Measurements from ENCODE around the gene FOXO6. TPM values are rescaled to one million over a fixed set of nuclear protein-coding genes. Genes with fewer than 3 reads are reported as not detected.

FOXO6 gene
- total RNA-seq, 1 experiment from 2014 or later = 9.0 TPM

DNA sequence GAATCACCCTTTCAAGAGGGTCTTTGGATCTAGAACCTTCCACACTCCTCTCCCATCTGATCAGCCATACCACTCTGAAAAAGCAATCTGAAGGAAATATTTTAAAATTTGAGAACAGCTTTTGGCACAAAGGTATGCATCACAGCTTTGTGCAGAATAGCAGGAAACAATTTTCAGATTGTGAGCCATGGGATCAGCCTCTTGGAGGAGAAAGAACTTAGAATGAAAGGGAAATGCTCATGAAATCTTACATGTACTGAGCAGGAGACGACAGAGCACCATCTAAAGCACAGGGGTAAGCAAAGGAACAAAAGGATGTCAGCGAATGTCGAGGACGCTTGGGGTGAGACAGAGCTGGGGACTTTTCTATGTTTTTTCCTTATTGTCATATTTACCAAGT, 68.8 kb downstream of the FOXO6 start:
- no TSS peak for BruUV-seq (replicated peaks)
- H3K27ac ChIP-seq = no peak overlapping the region
- peaks cover 20% of the 10 kb centered on the region for H3K4me1 ChIP-seq (replicated peaks; ENCODE audit: insufficient read depth)
- H3K36me3 ChIP-seq (ENCODE audit: low read depth) = no peaks in the 10 kb centered on the region
- TF ChIP-seq EZH2 (IDR thresholded peaks at IDR 0.05; ENCODE audit: low read depth) = no peak
- TF ChIP-seq, protein P1, sequence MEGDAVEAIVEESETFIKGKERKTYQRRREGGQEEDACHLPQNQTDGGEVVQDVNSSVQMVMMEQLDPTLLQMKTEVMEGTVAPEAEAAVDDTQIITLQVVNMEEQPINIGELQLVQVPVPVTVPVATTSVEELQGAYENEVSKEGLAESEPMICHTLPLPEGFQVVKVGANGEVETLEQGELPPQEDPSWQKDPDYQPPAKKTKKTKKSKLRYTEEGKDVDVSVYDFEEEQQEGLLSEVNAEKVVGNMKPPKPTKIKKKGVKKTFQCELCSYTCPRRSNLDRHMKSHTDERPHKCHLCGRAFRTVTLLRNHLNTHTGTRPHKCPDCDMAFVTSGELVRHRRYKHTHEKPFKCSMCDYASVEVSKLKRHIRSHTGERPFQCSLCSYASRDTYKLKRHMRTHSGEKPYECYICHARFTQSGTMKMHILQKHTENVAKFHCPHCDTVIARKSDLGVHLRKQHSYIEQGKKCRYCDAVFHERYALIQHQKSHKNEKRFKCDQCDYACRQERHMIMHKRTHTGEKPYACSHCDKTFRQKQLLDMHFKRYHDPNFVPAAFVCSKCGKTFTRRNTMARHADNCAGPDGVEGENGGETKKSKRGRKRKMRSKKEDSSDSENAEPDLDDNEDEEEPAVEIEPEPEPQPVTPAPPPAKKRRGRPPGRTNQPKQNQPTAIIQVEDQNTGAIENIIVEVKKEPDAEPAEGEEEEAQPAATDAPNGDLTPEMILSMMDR (conservative IDR thresholded peaks at IDR 0.05) = no peak
- no peak overlapping the region for H3K4me2 ChIP-seq
- H4K20me1 ChIP-seq (ENCODE audit: insufficient read depth) = no peaks in the 10 kb centered on the region
- CTCF ChIA-PET = interaction anchor here (0.5 kb wide), 1 partner anchor 438 kb away, joined by 3 read pairs; no protein-coding TSS in a partner anchor
- intact Hi-C loops (cut with micrococcal nuclease; ENCODE audit: unreplicated experiment) = loop anchor here (5.0 to 10.0 kb wide), 3 partner anchors 142 to 1335 kb away; partner anchors contain the start of genes C1orf50 and P3H1
- no peak overlapping the region for H3K4me3 ChIP-seq
- no peaks in the 10 kb centered on the region for H3K27me3 ChIP-seq (ENCODE audit: insufficient read depth, low read depth)
- DNase-seq = no peak
- H3K9me3 ChIP-seq (ENCODE audit: insufficient read depth, low read depth) = no peaks in the 10 kb centered on the region
- POLR2A ChIA-PET (ENCODE audit: unreplicated experiment) = no interaction called here
- no peak overlapping the region for H2AFZ ChIP-seq
- H3K9me2 ChIP-seq (ENCODE audit: insufficient read depth) = no peaks in the 10 kb centered on the region
- H3K79me2 ChIP-seq (ENCODE audit: low read depth) = no peaks in the 10 kb centered on the region
- H3F3A ChIP-seq (ENCODE audit: insufficient read depth, low read depth) = peaks cover 11% of the 10 kb centered on the region; the same call in 1 of the 2 replicates

- ChIA-PET CTCF (interaction anchor here (0.5 kb wide), 1 partner anchor 438 kb away, joined by 3 read pairs; no protein-coding TSS in a partner anchor), POLR2A (ENCODE audit: unreplicated experiment) (no interaction called here)
Observed at GRCh38 chr1:41430582-41430981, 69.3 kb downstream of the FOXO6 start.

GRCh38 chr1:41431490-41432350, 70.5 kb downstream of the FOXO6 start:
- ChIA-PET POLR2A (ENCODE audit: unreplicated experiment) (no interaction called here), CTCF (interaction anchor here (0.9 to 2.7 kb wide), 7 partner anchors 9 to 149 kb away, joined by 3 to 17 read pairs (median 4); partner anchors contain the start of gene EDN2)
- no peak for DNase-seq
- Histone ChIP-seq H3F3A (ENCODE audit: insufficient read depth, low read depth) (peaks cover 6% of the 10 kb centered on the region; the same call in 1 of the 2 replicates), H3K79me2 (ENCODE audit: low read depth) (no peaks in the 10 kb centered on the region), H2AFZ (no peak overlapping the region), H3K9me3 (ENCODE audit: insufficient read depth, low read depth) (no peaks in the 10 kb centered on the region), H3K36me3 (ENCODE audit: low read depth) (no peaks in the 10 kb centered on the region), H3K27me3 (ENCODE audit: insufficient read depth, low read depth) (no peaks in the 10 kb centered on the region), H4K20me1 (ENCODE audit: insufficient read depth) (no peaks in the 10 kb centered on the region), H3K27ac (no peak overlapping the region), H3K4me1 (replicated peaks; ENCODE audit: insufficient read depth) (peaks cover 23% of the 10 kb centered on the region), H3K4me3 (no peak overlapping the region), H3K4me2 (peak overlapping the region; percentile 58), H3K9me2 (ENCODE audit: insufficient read depth) (no peaks in the 10 kb centered on the region)
- BruUV-seq (replicated peaks) = no TSS peak
- TF ChIP-seq EZH2 (IDR thresholded peaks at IDR 0.05; ENCODE audit: low read depth) = no peak
- TF ChIP-seq, protein P1 (conservative IDR thresholded peaks at IDR 0.05) = no peak
- intact Hi-C loops (cut with micrococcal nuclease; ENCODE audit: unreplicated experiment) = loop anchor here (1.0 to 10.0 kb wide), 9 partner anchors 12 to 1333 kb away; partner anchors contain the start of genes C1orf50 and P3H1

More at GRCh38 chr1:41430582-41430981, 69.3 kb downstream of the FOXO6 start:
- no peaks in the 10 kb centered on the region for H3K79me2 ChIP-seq (ENCODE audit: low read depth)
- intact Hi-C loops (cut with micrococcal nuclease; ENCODE audit: unreplicated experiment) = loop anchor here (5.0 to 10.0 kb wide), 3 partner anchors 142 to 1334 kb away; partner anchors contain the start of genes C1orf50 and P3H1
- no peak for TF ChIP-seq EZH2 (IDR thresholded peaks at IDR 0.05; ENCODE audit: low read depth)
- no peaks in the 10 kb centered on the region for H3K9me3 ChIP-seq (ENCODE audit: insufficient read depth, low read depth)
- H3F3A ChIP-seq (ENCODE audit: insufficient read depth, low read depth) = peaks cover 7% of the 10 kb centered on the region; the same call in 1 of the 2 replicates
- no peak overlapping the region for H2AFZ ChIP-seq
- H3K36me3 ChIP-seq (ENCODE audit: low read depth) = no peaks in the 10 kb centered on the region
- H3K4me3 ChIP-seq = no peak overlapping the region
- H3K27ac ChIP-seq = no peak overlapping the region
- H3K4me2 ChIP-seq = no peak overlapping the region
- no peaks in the 10 kb centered on the region for H3K9me2 ChIP-seq (ENCODE audit: insufficient read depth)
- H3K4me1 ChIP-seq (replicated peaks; ENCODE audit: insufficient read depth) = peaks cover 20% of the 10 kb centered on the region
- no peaks in the 10 kb centered on the region for H4K20me1 ChIP-seq (ENCODE audit: insufficient read depth)
- H3K27me3 ChIP-seq (ENCODE audit: insufficient read depth, low read depth) = no peaks in the 10 kb centered on the region
- no peak for DNase-seq
- no TSS peak for BruUV-seq (replicated peaks)

Other genes starting within 250 kb of the FOXO6 start
- gene SCMH1, start 119.1 kb upstream of the FOXO6 start, total RNA-seq (2021) = 35.4 and 39.5 TPM in 2 replicates
- 0.43 and 0.48 TPM in 2 replicates for gene EDN2, start 123.2 kb downstream of the FOXO6 start, total RNA-seq (2021)

Data from PC-9 (cell line).